Measurements from ENCODE around the gene LILRB3.
A peak's percentile ranks its signal among the peaks of the same experiment; 100 is the strongest.
"Not testable (repeated sequence)": the region's sequence is repeated elsewhere in the genome, so short reads cannot be mapped to it uniquely, and the experiment has no call there.

Gene LILRB3

DNA sequence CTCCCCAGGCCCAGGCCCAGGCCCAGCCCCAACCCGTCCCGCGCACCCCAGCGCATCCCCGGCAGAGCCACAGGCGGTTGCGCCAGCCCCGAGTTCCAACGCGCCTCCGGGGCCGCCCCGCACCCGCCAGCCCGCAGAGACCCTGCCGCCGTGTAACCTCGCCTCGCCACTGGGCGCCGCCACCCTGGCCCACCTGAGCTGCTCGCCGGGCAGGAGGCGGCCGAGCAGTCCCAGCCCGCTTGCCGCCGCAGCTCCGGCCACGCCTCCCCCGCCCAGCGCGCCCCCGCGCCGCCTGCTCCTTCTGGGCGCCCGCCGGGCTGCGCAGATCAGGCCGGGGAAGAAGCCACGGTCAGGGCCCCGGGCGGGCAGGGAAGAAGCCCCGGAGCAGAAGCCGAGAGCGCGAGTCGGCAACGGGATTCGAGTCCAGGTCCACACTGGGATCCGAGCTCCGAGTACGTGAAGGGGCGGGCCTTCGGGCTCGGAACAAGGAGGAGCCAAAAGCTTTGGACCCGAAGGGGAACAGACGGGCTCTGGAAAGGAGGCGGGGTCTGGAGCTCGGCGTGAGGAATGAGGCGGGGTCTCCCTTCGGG, 33.6 kb downstream of the LILRB3 start, which contains the start of gene MBOAT7:
Gene MBOAT7, minus strand, starts transcription at position 436 of the 590 bp plus-strand sequence. CDS start 1,072 bp downstream, outside the sequence.
- DNase-seq: no peak

GRCh38 chr19:54188215-54188871, 34.5 kb downstream of the LILRB3 start:
- no peak for DNase-seq

- no peak for DNase-seq
Measured at GRCh38 chr19:54186934-54187381, 35.8 kb downstream of the LILRB3 start.

DNA sequence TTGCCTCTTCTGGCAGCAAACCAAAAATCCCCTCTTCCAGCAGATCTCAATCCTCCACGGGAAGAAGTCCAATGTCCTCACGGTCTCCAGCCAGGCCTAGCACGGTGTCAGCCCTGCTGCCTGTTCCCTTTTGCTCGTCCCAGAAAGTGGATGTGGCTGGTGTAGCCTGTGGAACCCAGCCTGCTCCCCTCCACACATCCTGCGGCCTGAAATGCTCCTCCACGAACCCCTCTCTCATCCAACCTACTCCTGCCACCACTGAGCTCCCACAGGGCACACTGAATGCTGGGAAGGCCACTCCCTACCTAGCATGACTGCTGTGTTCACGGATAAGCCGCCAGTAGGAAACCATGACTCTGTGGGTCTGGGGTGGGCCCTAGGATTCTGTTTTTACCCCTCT, 36.5 kb downstream of the LILRB3 start:
- DNase-seq: no peak

- DNase-seq: no peak
Measured at GRCh38 chr19:54183431-54183830, 39.4 kb downstream of the LILRB3 start.

GRCh38 chr19:54181894-54182293, 40.9 kb downstream of the LILRB3 start:
- DNase-seq: not testable (repeated sequence)

- no peak for DNase-seq
Measured at GRCh38 chr19:54180691-54181091, 42.1 kb downstream of the LILRB3 start.

- peak; percentile 63 for DNase-seq
Measured at GRCh38 chr19:54179921-54180461, 42.8 kb downstream of the LILRB3 start.

GRCh38 chr19:54179262-54179852, 43.5 kb downstream of the LILRB3 start:
- DNase-seq: no peak

- no peak for DNase-seq
Measured at GRCh38 chr19:54178581-54179261, 44.1 kb downstream of the LILRB3 start.

DNA sequence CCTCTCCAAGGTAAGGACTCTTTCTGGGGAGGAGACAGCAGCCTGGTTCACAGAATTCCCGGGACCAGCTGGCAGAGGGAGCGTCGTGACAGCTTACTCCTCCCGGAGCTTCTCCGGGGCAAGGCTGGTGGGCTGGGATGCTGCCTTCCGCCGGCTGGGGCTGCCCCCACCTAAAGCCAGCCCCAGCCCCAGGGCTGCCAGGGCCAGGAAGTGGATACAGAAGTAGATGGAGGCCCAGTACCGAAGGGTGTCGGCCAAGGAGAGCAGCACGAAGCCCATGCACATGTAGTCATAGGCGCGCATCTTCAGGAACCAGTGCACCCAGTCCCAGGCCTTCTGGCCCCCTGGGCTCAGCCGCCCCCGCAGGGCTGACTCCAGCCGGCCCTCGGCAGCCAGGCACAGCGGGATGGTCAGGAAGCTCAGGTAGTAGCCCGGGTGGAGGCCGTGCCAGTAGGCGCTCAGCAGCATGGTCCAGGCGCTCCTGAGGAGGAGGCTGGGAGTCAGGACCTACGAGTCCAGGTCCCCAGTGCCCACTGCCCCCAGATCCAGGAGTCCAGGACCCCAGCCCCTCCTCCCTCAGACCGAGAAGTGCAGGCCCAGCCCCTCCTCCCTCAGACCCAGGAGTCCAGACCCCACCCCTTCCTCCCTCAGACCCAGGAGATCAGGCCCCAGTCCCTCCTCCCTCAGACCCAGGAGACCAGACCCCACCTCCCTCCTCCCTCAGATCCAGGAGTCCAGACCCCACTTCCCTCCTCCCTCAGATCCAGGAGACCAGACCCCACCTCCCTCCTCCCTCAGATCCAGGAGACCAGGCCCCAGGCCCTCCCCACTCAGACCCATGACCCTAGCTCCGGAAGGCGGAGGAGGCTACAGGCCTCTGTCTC, 48.6 kb downstream of the LILRB3 start:
- peak; percentile 21 for DNase-seq

DNA sequence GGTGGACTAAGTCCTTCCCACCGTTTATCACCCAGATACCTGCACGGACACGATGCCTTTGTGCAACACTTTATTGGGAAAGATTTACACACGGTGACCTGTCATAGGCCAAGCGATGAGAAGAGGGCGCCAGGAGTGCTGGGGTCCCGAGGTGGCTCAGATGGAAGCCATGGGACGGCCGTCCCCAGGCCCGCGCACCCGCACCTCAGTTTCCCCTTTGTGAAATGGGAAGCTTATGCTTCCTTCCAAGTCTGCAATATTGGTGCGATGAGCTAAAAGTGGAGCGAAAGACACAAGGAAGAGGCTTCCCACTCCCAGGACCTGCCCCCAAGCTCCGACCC, 49.5 kb downstream of the LILRB3 start:
- DNase-seq: no peak

GRCh38 chr19:54172471-54173358, 50.1 kb downstream of the LILRB3 start, which contains the start of gene TMC4:
TSS of gene TMC4 (minus strand) at chr19:54173160. CDS start at chr19:54173117, 43 bp downstream.
- DNase-seq: peak; percentile 29

DNA sequence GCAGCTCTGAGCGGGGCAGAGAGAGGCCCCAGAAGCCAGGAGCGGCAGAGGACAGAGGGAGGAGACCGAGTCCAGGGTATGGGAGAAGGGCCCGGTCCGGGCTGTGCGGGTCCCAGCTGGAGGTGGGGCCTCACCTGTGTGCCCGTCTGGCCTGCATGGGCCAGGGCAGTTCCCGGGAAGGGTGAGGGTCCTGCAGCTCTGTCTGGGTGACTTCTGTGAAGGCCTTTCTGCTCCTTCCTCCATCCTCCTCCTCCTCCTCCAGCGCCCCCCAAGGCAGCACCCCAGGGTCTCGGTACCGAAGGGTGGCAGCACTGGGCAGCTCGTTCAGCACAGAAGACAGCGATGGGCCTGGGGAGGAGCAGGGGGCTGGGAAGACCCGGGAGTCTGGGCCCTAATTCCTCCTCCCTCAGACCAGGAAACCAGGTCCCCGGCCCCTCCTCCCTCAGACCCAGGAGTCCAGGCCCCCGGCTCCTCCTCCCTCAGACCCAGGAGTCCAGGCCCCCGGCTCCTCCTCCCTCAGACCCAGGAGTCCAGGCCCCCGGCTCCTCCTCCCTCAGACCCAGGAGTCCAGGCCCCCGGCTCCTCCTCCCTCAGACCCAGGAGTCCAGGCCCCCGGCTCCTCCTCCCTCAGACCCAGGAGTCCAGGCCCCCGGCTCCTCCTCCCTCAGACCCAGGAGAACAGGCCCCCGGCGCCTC, 50.9 kb downstream of the LILRB3 start:
- DNase-seq: peak; percentile 15

DNA sequence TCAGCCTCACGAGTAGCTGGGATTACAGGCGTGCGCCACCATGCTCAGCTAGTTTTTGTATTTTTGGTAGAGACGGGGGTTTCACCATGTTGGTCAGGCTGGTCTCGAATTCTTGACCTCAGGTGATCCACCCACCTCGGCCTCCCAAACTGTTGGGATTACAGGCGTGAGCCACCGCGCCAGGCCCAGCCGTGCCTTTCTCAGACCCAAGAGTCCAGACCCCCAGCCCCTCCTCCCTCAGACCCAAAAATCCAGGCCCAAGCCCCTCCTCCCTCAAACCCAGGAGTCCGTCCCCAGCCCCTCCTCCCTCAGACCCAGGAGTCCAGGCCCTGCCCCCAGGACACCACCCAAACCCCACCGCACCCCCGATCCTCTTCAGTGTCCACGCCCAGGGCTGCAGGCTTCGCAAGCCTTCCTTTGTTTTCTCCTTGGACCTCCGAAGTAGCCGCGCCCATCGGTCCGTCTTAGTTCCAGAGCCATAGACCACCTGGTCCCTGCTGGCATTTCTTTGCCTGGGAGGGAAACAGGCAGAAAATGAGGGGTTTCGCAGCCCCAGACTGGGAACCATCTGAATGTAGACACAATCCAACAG, 53.6 kb downstream of the LILRB3 start:
- DNase-seq: peak; percentile 21

GRCh38 chr19:54168174-54168917, 54.5 kb downstream of the LILRB3 start:
- DNase-seq: peak; percentile 93
